CD4-positive, alpha-beta T cell (primary cell): Measurements from ENCODE around the gene TEPSIN. TPM values are rescaled to one million over a fixed set of nuclear protein-coding genes. Genes with fewer than 3 reads are reported as not detected.

Experiments
- ATAC-seq: fragments of 200-7000 bp; cut with Tn5 transposase; one replicate; pipeline ENCODE4 v1.10.0; 2022; ENCODE audit warnings: mild to moderate bottlenecking; ENCODE audit not compliant: poor library complexity
- CTCF ChIA-PET: fragments of 350-600 bp; sonication (Branson Sonifier 250); formaldehyde crosslinking; loops from one replicate; lab custom pipeline; 2021; ENCODE audit warnings: antibody characterized with exemption, inconsistent platforms; lab: Charles Lee
- POLR2A ChIA-PET: fragments of 350-600 bp; sonication (Branson Sonifier 250); formaldehyde crosslinking; loops from one replicate; lab custom pipeline; 2021; ENCODE audit warnings: antibody characterized with exemption, inconsistent platforms; lab: Charles Lee
- DNase-seq, 14 experiments: peaks; one replicate each; pipeline ENCODE4 v3.0.0-alpha.2; 2013 to 2020; ENCODE audit warnings: mixed read lengths in 2 of 14
- H3K27ac ChIP-seq, 2 donors: one replicate each; pipeline versions ENCODE4 v1.5.1 to v1.7.0; 2013; ENCODE audit warnings: low read length in 2 of 2, low read depth in 1 of 2, mild to moderate bottlenecking in 1 of 2
- H3K27me3 ChIP-seq, 2 experiments: 1 replicate in 1 of 2; 2 replicates in 1 of 2; pipeline versions ENCODE4 v1.6.1 to v1.7.0; 2013; ENCODE audit warnings: low read length in 2 of 2, control low read depth in 1 of 2, mild to moderate bottlenecking in 1 of 2, moderate library complexity in 1 of 2; ENCODE audit not compliant: insufficient read depth in 2 of 2, control insufficient read depth in 1 of 2
- H3K36me3 ChIP-seq: one replicate; pipeline ENCODE4 v1.6.1; 2013; ENCODE audit warnings: low read length, control low read depth; ENCODE audit not compliant: insufficient read depth
- H3K4me1 ChIP-seq: one replicate; pipeline ENCODE4 v1.6.1; 2013; ENCODE audit warnings: low read length, control low read depth; ENCODE audit not compliant: insufficient read depth
- H3K4me3 ChIP-seq: one replicate; pipeline ENCODE4 v1.5.1; 2013; ENCODE audit warnings: mild to moderate bottlenecking, low read length, moderate library complexity
- H3K9me3 ChIP-seq, 2 experiments: 1 replicate in 1 of 2; 2 replicates in 1 of 2; pipeline versions ENCODE4 v1.6.1 to v1.7.0; 2013; ENCODE audit warnings: low read length in 2 of 2, mild to moderate bottlenecking in 2 of 2, control low read depth in 1 of 2, moderate library complexity in 1 of 2; ENCODE audit not compliant: control insufficient read depth in 1 of 2, insufficient read depth in 1 of 2
- H3K27ac Mint-ChIP-seq: one replicate; pipeline ENCODE4 v1.8.0; 2020; ENCODE audit warnings: mixed read lengths
- H3K27me3 Mint-ChIP-seq: one replicate; pipeline ENCODE4 v1.8.0; 2021; ENCODE audit warnings: mixed read lengths
- H3K36me3 Mint-ChIP-seq: one replicate; pipeline ENCODE4 v1.8.0; 2021; ENCODE audit warnings: low read depth, mixed read lengths
- H3K4me1 Mint-ChIP-seq: one replicate; pipeline ENCODE4 v1.8.0; 2021; ENCODE audit warnings: low read depth, mixed read lengths
- H3K4me3 Mint-ChIP-seq: one replicate; pipeline ENCODE4 v1.8.0; 2020; ENCODE audit warnings: mild to moderate bottlenecking, mixed read lengths
- H3K9me3 Mint-ChIP-seq: one replicate; pipeline ENCODE4 v1.8.0; 2020; ENCODE audit warnings: mixed read lengths
- CTCF ChIP-seq: fragments of 200-600 bp; IDR thresholded peaks from one replicate; pipeline ENCODE4 v1.8.0; 2022; ENCODE audit warnings: antibody characterized with exemption, mild to moderate bottlenecking
- intact Hi-C, 2 experiments: fragments of 100-400 bp; cut with DNase I in 1 of 2; cut with micrococcal nuclease in 1 of 2; formaldehyde crosslinking; loops; one replicate each; pipeline versions ENCODE4 v1.15.1 to v1.9.0; 2023 to 2025; cut with DNase I, micrococcal nuclease
- total RNA-seq, 174 experiments: library from RNA in 2 of 174; stranded (reverse) in 2 of 174; gene quantifications; one replicate each; pipeline ENCODE4 v1.2.3 and lab custom pipeline; 2021 to 2026

TEPSIN gene
- total RNA-seq, 2 experiments from 2014 or later, result 68.2 to 74.4 TPM

DNA sequence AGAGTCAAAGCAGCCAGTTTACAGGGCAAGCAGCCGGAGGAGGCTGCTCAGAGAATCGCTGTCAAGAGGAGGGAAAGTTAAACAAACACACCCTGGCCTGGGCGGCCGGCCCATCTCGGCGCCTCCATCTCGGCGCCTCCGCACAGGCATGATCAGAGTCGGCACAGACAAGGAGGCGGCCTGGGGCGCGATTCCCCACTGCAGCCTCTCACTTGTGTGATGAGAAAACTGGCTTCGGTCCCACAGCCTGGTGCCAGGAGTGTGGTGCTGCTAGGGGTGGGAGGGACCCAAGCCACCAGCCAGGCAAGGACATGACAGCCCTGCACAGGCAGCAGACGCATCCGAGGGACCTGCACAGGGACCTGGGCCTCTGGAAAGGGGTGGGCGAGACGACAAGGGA, 38.6 kb upstream of the TEPSIN start:
- no peak for DNase-seq
- no peak for TF ChIP-seq CTCF
- no peaks in the 10 kb centered on the region for H3K27me3 Mint-ChIP-seq
- intact Hi-C loops, result no loop called here
- Histone ChIP-seq H3K9me3 (no peaks in the 10 kb centered on the region), H3K27ac (no peak overlapping the region), H3K4me3 (no peak overlapping the region), H3K27me3 (no peaks in the 10 kb centered on the region), H3K36me3 (peaks cover 76% of the 10 kb centered on the region), H3K4me1 (peaks cover 12% of the 10 kb centered on the region)
- peaks cover 65% of the 10 kb centered on the region for H3K36me3 Mint-ChIP-seq
- CTCF ChIA-PET, result no interaction called here
- no peak overlapping the region for H3K4me3 Mint-ChIP-seq
- POLR2A ChIA-PET, result no interaction called here
- no peaks in the 10 kb centered on the region for H3K9me3 Mint-ChIP-seq
- H3K27ac Mint-ChIP-seq, result no peak overlapping the region
- no peak for ATAC-seq
- peaks cover 6% of the 10 kb centered on the region for H3K4me1 Mint-ChIP-seq

DNA sequence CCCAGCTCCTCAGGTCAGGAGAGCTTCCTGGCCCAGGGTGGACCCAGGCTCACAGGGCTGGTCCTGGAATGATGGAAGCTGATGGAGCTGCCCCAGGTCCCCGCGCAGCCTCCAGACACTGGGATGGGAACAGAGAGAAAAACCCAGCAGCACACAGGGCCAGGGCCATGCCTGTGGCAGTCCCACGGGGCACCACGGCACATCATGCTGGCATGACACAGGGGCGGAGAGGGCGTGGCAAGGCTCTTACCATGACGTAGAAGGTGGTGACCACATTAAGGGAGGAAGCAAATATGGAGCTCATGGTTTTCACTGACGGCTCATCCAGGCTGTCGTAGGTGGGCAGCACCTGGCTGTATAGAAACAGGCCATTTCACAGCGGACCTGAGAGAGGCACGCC, 37.9 kb upstream of the TEPSIN start:
- peaks cover 69% of the 10 kb centered on the region for H3K36me3 Mint-ChIP-seq
- intact Hi-C loops, result no loop called here

DNA sequence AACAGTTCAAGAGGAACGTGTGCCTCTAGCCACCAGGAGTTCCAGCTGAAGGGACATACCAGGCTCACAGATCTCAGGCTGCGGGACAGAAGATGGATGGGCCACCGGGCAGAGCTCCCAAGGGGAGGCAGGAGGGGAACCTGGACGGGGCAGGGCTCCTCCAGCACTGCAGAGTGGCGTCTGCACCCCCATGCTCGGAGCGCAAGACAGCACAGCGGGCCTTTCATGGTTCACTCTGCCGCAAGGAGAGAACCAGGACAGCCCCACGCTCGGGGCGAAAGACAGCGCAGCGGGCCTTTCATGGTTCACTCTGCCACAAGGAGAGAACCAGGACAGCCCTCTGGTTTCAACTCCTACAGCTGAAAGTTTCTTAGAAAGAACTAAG, 35.6 kb upstream of the TEPSIN start:
- Histone ChIP-seq H3K36me3 (peaks cover 74% of the 10 kb centered on the region), H3K9me3 (no peaks in the 10 kb centered on the region), H3K4me1 (peaks cover 8% of the 10 kb centered on the region), H3K27ac (no peak overlapping the region), H3K4me3 (no peak overlapping the region), H3K27me3 (no peaks in the 10 kb centered on the region)
- Mint-ChIP-seq H3K9me3 (no peaks in the 10 kb centered on the region), H3K27ac (no peak overlapping the region), H3K4me1 (peaks cover 6% of the 10 kb centered on the region), H3K27me3 (no peaks in the 10 kb centered on the region), H3K4me3 (no peak overlapping the region), H3K36me3 (peaks cover 79% of the 10 kb centered on the region)
- POLR2A ChIA-PET, result interaction anchor here (1.0 kb wide), 1 partner anchor 238 kb away, joined by 3 read pairs; the partner anchor contains the start of gene ACTG1
- CTCF ChIA-PET, result no interaction called here
- intact Hi-C loops, result no loop called here
- ATAC-seq, result no peak
- no peak for DNase-seq
- TF ChIP-seq CTCF, result no peak

More for the DNA sequence above, 37.9 kb upstream of the TEPSIN start:
- Histone ChIP-seq H3K36me3 (peaks cover 73% of the 10 kb centered on the region), H3K27me3 (no peaks in the 10 kb centered on the region), H3K4me3 (no peak overlapping the region), H3K27ac (no peak overlapping the region), H3K4me1 (peaks cover 9% of the 10 kb centered on the region), H3K9me3 (no peaks in the 10 kb centered on the region)
- H3K9me3 Mint-ChIP-seq, result no peaks in the 10 kb centered on the region
- CTCF ChIA-PET, result no interaction called here
- TF ChIP-seq CTCF, result no peak
- peaks cover 6% of the 10 kb centered on the region for H3K4me1 Mint-ChIP-seq
- H3K4me3 Mint-ChIP-seq, result no peak overlapping the region
- POLR2A ChIA-PET, result no interaction called here
- H3K27me3 Mint-ChIP-seq, result no peaks in the 10 kb centered on the region
- DNase-seq (no peak), ATAC-seq (no peak)
- H3K27ac Mint-ChIP-seq, result no peak overlapping the region
